Uterus (tissue), 4 donors: ENCODE measurements around the gene RGS6. TPM values are rescaled to one million over a fixed set of nuclear protein-coding genes. Genes with fewer than 3 reads are reported as not detected.

ENCODE experiments used
- DNase-seq, 2 donors: peaks; one replicate each; pipeline ENCODE4 v3.0.0-alpha.2; 2019 to 2020
- H3K27ac ChIP-seq, 2 donors: fragments of 200-600 bp; sonication (generic); 1 replicate in 1 of 2; 2 replicates in 1 of 2; pipeline ENCODE4 v1.5.1; 2016 to 2018
- H3K27me3 ChIP-seq, 2 donors: fragments of 200-600 bp; sonication (generic); one replicate each; pipeline ENCODE4 v1.5.1; 2018 to 2019; ENCODE audit warnings: control low read depth in 1 of 2
- H3K36me3 ChIP-seq, 2 donors: fragments of 200-600 bp; sonication (generic); one replicate each; pipeline ENCODE4 v1.5.1; 2019; ENCODE audit warnings: control low read depth in 1 of 2
- H3K4me1 ChIP-seq, 2 donors: fragments of 200-600 bp; sonication (generic); one replicate each; pipeline ENCODE4 v1.5.1; 2018 to 2019; ENCODE audit warnings: control low read depth in 1 of 2
- H3K4me3 ChIP-seq, 2 donors: fragments of 200-600 bp; sonication (generic); 1 replicate in 1 of 2; 2 replicates in 1 of 2; pipeline ENCODE4 v1.5.1; 2018 to 2019; ENCODE audit warnings: mild to moderate bottlenecking in 1 of 2
- H3K9me3 ChIP-seq, 2 donors: fragments of 200-600 bp; sonication (generic); one replicate each; pipeline ENCODE4 v1.5.1; 2019; ENCODE audit warnings: control low read depth in 1 of 2
- POLR2A ChIP-seq, 2 donors: fragments of 450-650 bp; IDR thresholded peaks; one replicate each; pipeline ENCODE4 v1.6.1; 2016; ENCODE audit warnings: antibody characterized with exemption in 2 of 2, mild to moderate bottlenecking in 1 of 2, moderate library complexity in 1 of 2
- intact Hi-C: fragments of 100-400 bp; cut with DNase I; formaldehyde crosslinking; loops from one replicate; pipeline ENCODE4 v1.15.1; 2023; ENCODE audit warnings: low total_unique reads
- total RNA-seq, 4 donors: library from RNA; depleted of rRNA in 3 of 4; stranded (reverse); fragments of >200 nt in 3 of 4; gene quantifications; one replicate each; pipeline versions ENCODE4 v1.1.0 to v1.2.4, GENCODE V29; 2014 to 2023
- TF ChIP-seq, protein P1 (sequence below), 4 experiments: fragments of 200-600 bp in 2 of 4; fragments of 450-650 bp in 2 of 4; sonication (generic) in 2 of 4; IDR thresholded peaks; one replicate each; pipeline ENCODE4 v1.5.1; 2016 to 2019; ENCODE audit warnings: antibody characterized with exemption in 4 of 4, mild to moderate bottlenecking in 2 of 4, moderate library complexity in 1 of 4
- donor health status: DM: yes; HTN: yes; CAD: no.

The RGS6 gene
- total RNA-seq, 4 donors from 2014 or later: 1.0 to 7.4 (median 6.2) TPM; not detected in 1

DNA sequence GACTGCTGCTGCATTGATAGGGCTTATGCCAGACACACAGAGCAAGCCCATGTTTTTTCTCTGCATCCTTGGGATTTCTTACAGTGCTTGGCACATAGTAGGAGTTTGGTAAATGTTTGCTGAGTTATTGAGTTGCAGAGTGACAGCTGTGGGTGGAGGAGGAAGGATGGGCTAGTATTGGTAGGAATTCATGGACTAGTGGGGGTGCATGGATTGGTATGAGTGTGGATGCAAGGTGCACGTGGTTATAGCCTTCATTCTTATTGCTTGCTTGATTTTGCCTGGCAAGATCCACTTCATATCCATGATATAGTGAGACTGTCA lies 11.4 kb downstream of the RGS6 start:
- Histone ChIP-seq H3K9me3 (no peaks in the 10 kb centered on the region), H3K27me3 (no peaks in the 10 kb centered on the region), H3K36me3 (no peaks in the 10 kb centered on the region), H3K4me3 (no peak overlapping the region), H3K27ac (no peak overlapping the region), H3K4me1 (no peaks in the 10 kb centered on the region)
- DNase-seq: no peak
- intact Hi-C loops: no loop called here
- TF ChIP-seq POLR2A (IDR thresholded peaks at IDR 0.05): no peak
- TF ChIP-seq, protein P1, sequence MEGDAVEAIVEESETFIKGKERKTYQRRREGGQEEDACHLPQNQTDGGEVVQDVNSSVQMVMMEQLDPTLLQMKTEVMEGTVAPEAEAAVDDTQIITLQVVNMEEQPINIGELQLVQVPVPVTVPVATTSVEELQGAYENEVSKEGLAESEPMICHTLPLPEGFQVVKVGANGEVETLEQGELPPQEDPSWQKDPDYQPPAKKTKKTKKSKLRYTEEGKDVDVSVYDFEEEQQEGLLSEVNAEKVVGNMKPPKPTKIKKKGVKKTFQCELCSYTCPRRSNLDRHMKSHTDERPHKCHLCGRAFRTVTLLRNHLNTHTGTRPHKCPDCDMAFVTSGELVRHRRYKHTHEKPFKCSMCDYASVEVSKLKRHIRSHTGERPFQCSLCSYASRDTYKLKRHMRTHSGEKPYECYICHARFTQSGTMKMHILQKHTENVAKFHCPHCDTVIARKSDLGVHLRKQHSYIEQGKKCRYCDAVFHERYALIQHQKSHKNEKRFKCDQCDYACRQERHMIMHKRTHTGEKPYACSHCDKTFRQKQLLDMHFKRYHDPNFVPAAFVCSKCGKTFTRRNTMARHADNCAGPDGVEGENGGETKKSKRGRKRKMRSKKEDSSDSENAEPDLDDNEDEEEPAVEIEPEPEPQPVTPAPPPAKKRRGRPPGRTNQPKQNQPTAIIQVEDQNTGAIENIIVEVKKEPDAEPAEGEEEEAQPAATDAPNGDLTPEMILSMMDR (IDR thresholded peaks at IDR 0.05): no peak

DNA sequence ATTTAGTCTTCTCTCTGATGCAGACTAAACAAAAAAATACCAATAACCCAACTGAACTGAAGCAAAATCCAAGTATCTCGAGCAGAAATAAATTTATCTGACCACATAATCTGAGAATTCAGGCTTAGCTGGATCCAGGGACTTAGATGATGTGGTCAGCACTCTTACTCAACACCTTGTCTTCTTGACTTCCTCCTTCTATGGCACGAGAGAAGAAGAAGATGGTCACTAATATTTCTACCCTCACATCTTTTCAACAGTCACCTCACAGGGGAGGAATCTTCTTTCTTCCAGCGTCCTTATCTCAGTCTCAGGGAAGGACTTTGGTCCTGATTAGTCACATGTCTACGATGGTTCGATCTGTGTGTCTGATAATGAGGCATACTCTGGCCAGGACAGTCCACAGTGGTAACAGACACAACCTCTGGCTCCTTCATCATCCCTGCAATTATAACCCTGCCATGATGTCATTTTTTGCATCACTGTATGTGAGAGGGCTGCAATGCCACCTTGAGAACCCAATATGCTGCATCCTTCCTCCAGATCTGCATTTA lies 15.8 kb downstream of the RGS6 start:
- intact Hi-C loops: no loop called here
- Histone ChIP-seq H3K4me1 (no peaks in the 10 kb centered on the region), H3K9me3 (no peaks in the 10 kb centered on the region), H3K27ac (no peak overlapping the region), H3K4me3 (no peak overlapping the region), H3K27me3 (no peaks in the 10 kb centered on the region), H3K36me3 (no peaks in the 10 kb centered on the region)
- TF ChIP-seq POLR2A (IDR thresholded peaks at IDR 0.05): no peak
- TF ChIP-seq, protein P1 (IDR thresholded peaks at IDR 0.05): no peak
- no peak for DNase-seq

DNA sequence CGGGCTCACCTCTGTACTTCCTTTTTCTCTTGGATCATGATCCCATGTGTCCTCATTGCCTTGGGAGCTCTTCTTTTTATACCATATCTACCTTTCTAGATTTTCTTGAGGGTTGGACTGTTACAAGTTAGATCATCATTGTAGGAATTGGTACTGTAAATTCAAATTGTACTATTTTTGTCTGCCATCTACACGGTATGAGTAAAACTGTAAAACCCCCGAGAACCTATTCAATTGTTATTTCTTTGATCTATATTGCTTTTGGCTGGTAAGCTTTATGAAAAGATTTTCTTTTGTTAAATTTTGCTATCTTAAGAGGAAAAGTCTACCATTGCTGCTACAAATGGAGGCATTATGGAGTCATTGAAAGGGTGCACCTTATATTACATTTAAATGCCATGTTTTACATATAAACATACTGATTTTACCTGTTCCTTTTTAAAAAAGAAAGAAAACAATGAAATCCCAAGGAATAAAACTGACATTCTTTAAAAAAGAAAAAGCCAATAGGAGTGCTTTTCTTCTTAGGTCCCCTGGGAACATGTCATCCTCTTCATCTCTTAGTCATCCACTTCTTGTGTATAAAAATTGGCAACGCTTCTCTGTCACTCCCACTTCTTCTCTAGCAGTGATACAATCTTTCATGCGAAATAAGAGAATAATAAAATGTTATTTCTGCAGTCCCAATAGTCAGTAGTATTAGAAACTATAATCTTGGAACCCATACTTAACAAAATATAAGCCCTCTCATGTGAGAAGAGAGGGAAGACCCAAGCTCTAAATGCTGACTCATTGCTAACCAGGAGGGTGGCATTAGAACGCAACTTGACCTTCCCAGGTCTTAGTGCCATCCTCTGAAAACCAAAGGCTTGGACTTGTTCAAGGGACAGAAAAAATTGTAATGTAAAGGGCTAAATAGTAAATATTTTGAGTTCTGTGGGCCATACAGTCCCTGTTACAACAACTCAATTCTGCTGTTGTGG lies 20.4 kb downstream of the RGS6 start:
- H3K9me3 ChIP-seq: no peaks in the 10 kb centered on the region
- TF ChIP-seq, protein P1 (IDR thresholded peaks at IDR 0.05): no peak
- no peak for TF ChIP-seq POLR2A (IDR thresholded peaks at IDR 0.05)
- no peak overlapping the region for H3K4me3 ChIP-seq
- DNase-seq: no peak
- no peak overlapping the region for H3K27ac ChIP-seq
- no peaks in the 10 kb centered on the region for H3K4me1 ChIP-seq
- no peaks in the 10 kb centered on the region for H3K27me3 ChIP-seq
- intact Hi-C loops: no loop called here
- H3K36me3 ChIP-seq: no peaks in the 10 kb centered on the region

GRCh38 chr14:71956920-71957563 lies 24.8 kb downstream of the RGS6 start:
- intact Hi-C loops: no loop called here
- no peak for TF ChIP-seq POLR2A (IDR thresholded peaks at IDR 0.05)
- TF ChIP-seq, protein P1 (IDR thresholded peaks at IDR 0.05): no peak
- H3K27me3 ChIP-seq: no peaks in the 10 kb centered on the region
- H3K9me3 ChIP-seq: no peaks in the 10 kb centered on the region
- H3K4me1 ChIP-seq: no peaks in the 10 kb centered on the region
- DNase-seq: no peak
- no peak overlapping the region for H3K4me3 ChIP-seq
- no peaks in the 10 kb centered on the region for H3K36me3 ChIP-seq
- no peak overlapping the region for H3K27ac ChIP-seq

GRCh38 chr14:71959055-71959454 lies 26.8 kb downstream of the RGS6 start:
- DNase-seq: no peak
- H3K27me3 ChIP-seq: no peaks in the 10 kb centered on the region
- H3K4me1 ChIP-seq: no peaks in the 10 kb centered on the region
- H3K9me3 ChIP-seq: no peaks in the 10 kb centered on the region
- H3K36me3 ChIP-seq: no peaks in the 10 kb centered on the region
- H3K27ac ChIP-seq: no peak overlapping the region
- intact Hi-C loops: no loop called here
- TF ChIP-seq, protein P1 (IDR thresholded peaks at IDR 0.05): no peak
- TF ChIP-seq POLR2A (IDR thresholded peaks at IDR 0.05): no peak
- H3K4me3 ChIP-seq: no peak overlapping the region
